Measurements from ENCODE around the gene LTF. TPM values are rescaled to one million over a fixed set of nuclear protein-coding genes. Genes with fewer than 3 reads are reported as not detected.

LTF gene
- total and polyA plus RNA-seq, 5 donors: 0.71 to 5.5 (median 2.1) TPM

DNA sequence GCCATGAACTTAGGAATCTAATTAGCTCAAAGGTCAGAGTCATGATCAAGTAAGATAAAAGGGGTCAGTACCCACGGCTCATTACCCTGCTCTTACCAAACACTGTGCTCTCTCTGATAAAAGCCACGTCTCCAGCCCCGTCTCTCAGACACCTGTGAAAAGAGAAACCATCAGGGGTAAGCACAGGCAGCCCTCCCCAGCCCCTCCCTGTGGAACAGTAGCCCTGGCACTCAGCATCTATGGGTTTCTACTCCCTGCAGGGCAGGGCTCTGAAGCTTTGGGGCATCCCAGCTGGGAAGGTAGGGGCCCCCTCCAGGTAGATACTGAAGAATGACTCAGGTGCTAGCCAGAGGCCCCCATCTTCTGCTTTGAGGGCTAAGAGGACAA, 10.5 kb downstream of the LTF start:
- no peak for ATAC-seq
- 52% methylated on average over 3 of the region's 3 CpGs for WGBS
- intact Hi-C loops (cut with DNase I): no loop called here

GRCh38 chr3:46453526-46454208, 11.0 kb downstream of the LTF start:
- H3K4me1 ChIP-seq (ENCODE audit: control insufficient read depth, insufficient read depth, low read length): no peaks in the 10 kb centered on the region
- no peak overlapping the region for H3K27ac ChIP-seq (ENCODE audit: low read length)
- DNase-seq: no peak
- no peak for ATAC-seq
- H3K4me3 ChIP-seq (ENCODE audit: low read length): no peak overlapping the region
- H3K9me3 ChIP-seq (ENCODE audit: control insufficient read depth, low read length): no peaks in the 10 kb centered on the region
- intact Hi-C loops (cut with DNase I): no loop called here
- no peaks in the 10 kb centered on the region for H3K27me3 ChIP-seq (ENCODE audit: control insufficient read depth, insufficient read depth)
- WGBS: 75% methylated on average over 7 of the region's 7 CpGs

More for the DNA sequence above, 10.5 kb downstream of the LTF start:
- Histone ChIP-seq H3K27me3 (ENCODE audit: control insufficient read depth, insufficient read depth) (no peaks in the 10 kb centered on the region), H3K4me3 (ENCODE audit: low read length) (no peak overlapping the region), H3K4me1 (ENCODE audit: control insufficient read depth, insufficient read depth, low read length) (no peaks in the 10 kb centered on the region), H3K27ac (ENCODE audit: low read length) (no peak overlapping the region), H3K9me3 (ENCODE audit: control insufficient read depth, low read length) (no peaks in the 10 kb centered on the region)
- DNase-seq: no peak

DNA sequence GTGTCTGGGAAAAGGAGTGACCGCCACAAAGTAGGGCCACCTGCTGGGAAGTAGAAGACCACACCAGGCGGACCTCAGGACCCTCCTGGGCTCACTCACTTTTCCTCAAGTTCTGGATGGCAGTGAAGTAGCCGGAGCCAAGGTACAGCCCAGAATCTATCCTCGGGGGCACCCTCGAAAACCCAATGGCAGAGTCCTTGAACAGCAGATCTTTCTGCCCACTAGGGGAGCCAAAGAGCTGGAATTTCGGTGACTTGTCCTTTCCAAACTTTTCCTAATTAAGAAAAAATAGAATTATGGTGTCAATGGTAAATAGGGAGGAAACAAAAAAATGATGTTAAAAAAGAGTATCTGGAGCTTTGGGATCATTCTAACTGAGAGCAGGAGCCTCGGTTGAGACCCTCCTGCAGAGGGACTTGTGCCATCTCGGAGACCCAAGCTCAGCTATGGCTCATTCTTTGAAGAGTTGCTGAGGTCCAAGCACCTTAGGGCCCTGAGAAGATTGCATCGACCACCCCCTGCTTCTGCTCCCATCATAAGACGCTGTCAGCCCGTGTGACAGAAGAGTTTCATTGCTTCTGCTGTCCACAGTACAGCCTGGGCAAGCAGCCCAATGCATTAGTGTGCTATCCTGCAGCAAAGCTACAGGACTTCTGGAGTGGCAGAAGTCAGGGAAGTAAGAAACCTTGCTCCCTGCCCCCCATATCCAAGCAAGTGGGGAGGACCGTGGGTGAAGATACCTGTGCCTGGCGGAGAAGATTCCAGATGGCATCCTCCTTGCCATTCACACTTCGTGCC, 14.8 kb downstream of the LTF start:
- intact Hi-C loops (cut with DNase I): no loop called here
- no peak for ATAC-seq
- WGBS: 62% methylated on average over 14 of the region's 14 CpGs

GRCh38 chr3:46448721-46449120, 16.0 kb downstream of the LTF start:
- intact Hi-C loops (cut with DNase I): no loop called here
- Histone ChIP-seq H3K27ac (ENCODE audit: low read length) (no peak overlapping the region), H3K27me3 (ENCODE audit: control insufficient read depth, insufficient read depth) (no peaks in the 10 kb centered on the region), H3K4me3 (ENCODE audit: low read length) (no peak overlapping the region), H3K9me3 (ENCODE audit: control insufficient read depth, low read length) (no peaks in the 10 kb centered on the region), H3K4me1 (ENCODE audit: control insufficient read depth, insufficient read depth, low read length) (peaks cover 3% of the 10 kb centered on the region)
- 96% methylated on average over 17 of the region's 17 CpGs for WGBS
- DNase-seq (no peak), ATAC-seq (peak in 1 of 2 donors; percentile 15)

More for the DNA sequence above, 14.8 kb downstream of the LTF start:
- Histone ChIP-seq H3K4me1 (ENCODE audit: control insufficient read depth, insufficient read depth, low read length) (peaks cover 3% of the 10 kb centered on the region), H3K9me3 (ENCODE audit: control insufficient read depth, low read length) (no peaks in the 10 kb centered on the region), H3K27me3 (ENCODE audit: control insufficient read depth, insufficient read depth) (no peaks in the 10 kb centered on the region), H3K27ac (ENCODE audit: low read length) (no peak overlapping the region), H3K4me3 (ENCODE audit: low read length) (no peak overlapping the region)
- no peak for DNase-seq

DNA sequence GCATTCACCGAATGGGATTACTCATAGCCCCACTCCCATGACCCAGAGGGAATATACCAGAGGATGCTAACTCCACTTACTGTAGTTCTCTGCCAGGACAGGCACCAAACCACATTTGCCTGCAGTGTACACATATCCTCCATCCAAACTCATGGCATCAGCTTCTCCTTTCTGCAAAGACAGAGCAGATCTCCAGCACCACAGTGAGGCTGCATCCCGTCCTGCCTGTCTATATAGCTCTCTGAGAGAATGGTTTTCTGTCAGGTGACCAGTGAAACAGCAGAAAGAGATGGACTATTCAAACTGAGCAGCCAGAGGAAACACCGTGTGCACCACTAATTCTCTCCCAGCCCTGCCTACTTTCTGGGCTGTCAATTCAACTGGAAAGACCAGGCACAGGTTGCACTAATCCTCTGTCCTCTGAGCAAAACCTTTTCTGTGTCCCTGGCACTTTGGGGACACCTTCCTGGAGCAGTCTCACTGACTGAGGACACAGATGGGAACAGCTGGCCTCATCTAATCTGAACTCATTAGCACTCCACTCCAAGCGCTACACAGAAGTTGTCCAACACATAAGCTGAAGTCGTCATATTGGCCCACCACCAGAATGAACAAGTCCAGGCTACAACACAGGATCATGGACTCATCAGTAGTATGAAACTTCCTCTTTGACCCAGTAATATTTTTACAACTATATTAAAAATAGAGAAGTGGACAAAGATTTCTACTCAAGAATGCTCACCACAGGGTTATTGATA, 17.3 kb downstream of the LTF start:
- peaks cover 3% of the 10 kb centered on the region for H3K4me1 ChIP-seq (ENCODE audit: control insufficient read depth, insufficient read depth, low read length)
- peak in 1 of 2 donors; percentile 46 for ATAC-seq
- WGBS: 47% methylated on average over 5 of the region's 5 CpGs
- H3K9me3 ChIP-seq (ENCODE audit: control insufficient read depth, low read length): no peaks in the 10 kb centered on the region
- no peak for DNase-seq
- intact Hi-C loops (cut with DNase I): no loop called here
- no peak overlapping the region for H3K4me3 ChIP-seq (ENCODE audit: low read length)
- no peak overlapping the region for H3K27ac ChIP-seq (ENCODE audit: low read length)
- no peaks in the 10 kb centered on the region for H3K27me3 ChIP-seq (ENCODE audit: control insufficient read depth, insufficient read depth)

- H3K4me3 ChIP-seq (ENCODE audit: low read length): no peak overlapping the region
- intact Hi-C loops (cut with DNase I): no loop called here
- H3K9me3 ChIP-seq (ENCODE audit: control insufficient read depth, low read length): no peaks in the 10 kb centered on the region
- no peak overlapping the region for H3K27ac ChIP-seq (ENCODE audit: low read length)
- ATAC-seq (peak; percentile 41 to 50), DNase-seq (no peak)
- H3K4me1 ChIP-seq (ENCODE audit: control insufficient read depth, insufficient read depth, low read length): peaks cover 3% of the 10 kb centered on the region
- H3K27me3 ChIP-seq (ENCODE audit: control insufficient read depth, insufficient read depth): no peaks in the 10 kb centered on the region
- 64% methylated on average over 16 of the region's 16 CpGs for WGBS
Observed at GRCh38 chr3:46442576-46443530, 21.9 kb downstream of the LTF start.

GRCh38 chr3:46440531-46441294, 24.0 kb downstream of the LTF start:
- Histone ChIP-seq H3K4me1 (ENCODE audit: control insufficient read depth, insufficient read depth, low read length) (no peaks in the 10 kb centered on the region), H3K9me3 (ENCODE audit: control insufficient read depth, low read length) (no peaks in the 10 kb centered on the region), H3K27ac (ENCODE audit: low read length) (no peak overlapping the region), H3K27me3 (ENCODE audit: control insufficient read depth, insufficient read depth) (no peaks in the 10 kb centered on the region), H3K4me3 (ENCODE audit: low read length) (no peak overlapping the region)
- ATAC-seq (no peak), DNase-seq (no peak)
- WGBS: 75% methylated on average over 4 of the region's 4 CpGs
- intact Hi-C loops (cut with DNase I): no loop called here

GRCh38 chr3:46438831-46439230, 25.9 kb downstream of the LTF start:
- Histone ChIP-seq H3K4me1 (ENCODE audit: control insufficient read depth, insufficient read depth, low read length) (no peaks in the 10 kb centered on the region), H3K9me3 (ENCODE audit: control insufficient read depth, low read length) (no peaks in the 10 kb centered on the region), H3K27ac (ENCODE audit: low read length) (no peak overlapping the region), H3K27me3 (ENCODE audit: control insufficient read depth, insufficient read depth) (no peaks in the 10 kb centered on the region), H3K4me3 (ENCODE audit: low read length) (no peak overlapping the region)
- intact Hi-C loops (cut with DNase I): no loop called here
- DNase-seq (no peak), ATAC-seq (no peak)
- 85% methylated on average over 3 of the region's 3 CpGs for WGBS

DNA sequence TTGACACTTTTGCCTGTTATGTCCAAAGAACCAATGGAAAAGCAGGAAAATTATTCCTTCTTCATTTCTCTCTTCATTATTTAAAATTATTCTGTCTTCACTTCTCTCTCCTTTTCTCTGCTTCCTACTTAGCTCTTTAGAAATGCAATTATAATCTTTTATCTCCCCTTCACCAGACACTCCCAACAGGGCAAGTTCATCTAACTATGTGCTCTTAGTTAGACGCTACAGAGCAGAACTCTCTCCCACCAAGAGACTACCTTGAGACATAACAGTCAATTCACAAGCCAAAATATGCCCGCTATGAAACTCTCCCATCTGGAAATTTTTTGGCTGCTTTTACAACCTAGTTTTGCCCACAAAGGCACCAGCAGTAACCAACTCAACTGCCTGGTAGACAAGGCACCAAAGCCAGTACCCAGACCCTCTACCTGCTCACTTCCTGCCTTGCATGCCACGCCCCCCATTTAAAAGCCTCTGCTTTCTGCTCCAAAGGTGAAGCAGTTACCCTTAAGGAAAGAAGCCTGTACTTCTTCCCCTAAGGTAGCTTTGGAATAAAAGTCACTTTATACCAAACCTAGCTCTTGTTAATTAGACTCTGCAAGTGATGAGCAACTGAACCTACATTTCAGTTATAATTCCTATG, 29.5 kb downstream of the LTF start:
- Histone ChIP-seq H3K9me3 (ENCODE audit: control insufficient read depth, low read length) (no peaks in the 10 kb centered on the region), H3K27me3 (ENCODE audit: control insufficient read depth, insufficient read depth) (no peaks in the 10 kb centered on the region), H3K4me1 (ENCODE audit: control insufficient read depth, insufficient read depth, low read length) (no peaks in the 10 kb centered on the region), H3K4me3 (ENCODE audit: low read length) (no peak overlapping the region), H3K27ac (ENCODE audit: low read length) (no peak overlapping the region)
- WGBS: 85% methylated on average over 3 of the region's 3 CpGs
- DNase-seq (no peak), ATAC-seq (no peak)
- intact Hi-C loops (cut with DNase I): no loop called here

Measured in right cardiac atrium (tissue), 5 donors.